ENCODE data around the gene SYNE2. TPM values are rescaled to one million over a fixed set of nuclear protein-coding genes. Genes with fewer than 3 reads are reported as not detected.

Gene SYNE2
- total and polyA plus RNA-seq, 4 donors: 12.0 to 79.9 (median 19.5) TPM

- H3K27me3 ChIP-seq (ENCODE audit: control insufficient read depth in 4 of 4, insufficient read depth in 4 of 4, low read length in 3 of 4): no peaks in the 10 kb centered on the region
- H3K36me3 ChIP-seq (ENCODE audit: control insufficient read depth in 4 of 4, insufficient read depth in 3 of 4, low read depth in 1 of 4, low read length in 3 of 4): no peaks in the 10 kb centered on the region
- H3K9ac ChIP-seq (ENCODE audit: low read depth in 1 of 2, low read length in 2 of 2): no peak overlapping the region
- H3K4me1 ChIP-seq (ENCODE audit: control insufficient read depth in 4 of 4, insufficient read depth in 4 of 4, low read length in 3 of 4): no peaks in the 10 kb centered on the region
- H3K9me3 ChIP-seq (ENCODE audit: control insufficient read depth in 4 of 4, low read length in 3 of 4): no peaks in the 10 kb centered on the region
- no peak overlapping the region for H3K4me3 ChIP-seq (ENCODE audit: low read depth in 1 of 3, low read length in 3 of 3)
- TF ChIP-seq, protein P1, sequence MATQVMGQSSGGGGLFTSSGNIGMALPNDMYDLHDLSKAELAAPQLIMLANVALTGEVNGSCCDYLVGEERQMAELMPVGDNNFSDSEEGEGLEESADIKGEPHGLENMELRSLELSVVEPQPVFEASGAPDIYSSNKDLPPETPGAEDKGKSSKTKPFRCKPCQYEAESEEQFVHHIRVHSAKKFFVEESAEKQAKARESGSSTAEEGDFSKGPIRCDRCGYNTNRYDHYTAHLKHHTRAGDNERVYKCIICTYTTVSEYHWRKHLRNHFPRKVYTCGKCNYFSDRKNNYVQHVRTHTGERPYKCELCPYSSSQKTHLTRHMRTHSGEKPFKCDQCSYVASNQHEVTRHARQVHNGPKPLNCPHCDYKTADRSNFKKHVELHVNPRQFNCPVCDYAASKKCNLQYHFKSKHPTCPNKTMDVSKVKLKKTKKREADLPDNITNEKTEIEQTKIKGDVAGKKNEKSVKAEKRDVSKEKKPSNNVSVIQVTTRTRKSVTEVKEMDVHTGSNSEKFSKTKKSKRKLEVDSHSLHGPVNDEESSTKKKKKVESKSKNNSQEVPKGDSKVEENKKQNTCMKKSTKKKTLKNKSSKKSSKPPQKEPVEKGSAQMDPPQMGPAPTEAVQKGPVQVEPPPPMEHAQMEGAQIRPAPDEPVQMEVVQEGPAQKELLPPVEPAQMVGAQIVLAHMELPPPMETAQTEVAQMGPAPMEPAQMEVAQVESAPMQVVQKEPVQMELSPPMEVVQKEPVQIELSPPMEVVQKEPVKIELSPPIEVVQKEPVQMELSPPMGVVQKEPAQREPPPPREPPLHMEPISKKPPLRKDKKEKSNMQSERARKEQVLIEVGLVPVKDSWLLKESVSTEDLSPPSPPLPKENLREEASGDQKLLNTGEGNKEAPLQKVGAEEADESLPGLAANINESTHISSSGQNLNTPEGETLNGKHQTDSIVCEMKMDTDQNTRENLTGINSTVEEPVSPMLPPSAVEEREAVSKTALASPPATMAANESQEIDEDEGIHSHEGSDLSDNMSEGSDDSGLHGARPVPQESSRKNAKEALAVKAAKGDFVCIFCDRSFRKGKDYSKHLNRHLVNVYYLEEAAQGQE (IDR thresholded peaks at IDR 0.05): no peak
- no peak for DNase-seq (ENCODE audit: low spot score)
- H3K27ac ChIP-seq (ENCODE audit: low read depth in 1 of 2, low read length in 2 of 2): no peak overlapping the region
Observed at GRCh38 chr14:64246688-64247087, 393.9 kb downstream of the SYNE2 start.

DNA sequence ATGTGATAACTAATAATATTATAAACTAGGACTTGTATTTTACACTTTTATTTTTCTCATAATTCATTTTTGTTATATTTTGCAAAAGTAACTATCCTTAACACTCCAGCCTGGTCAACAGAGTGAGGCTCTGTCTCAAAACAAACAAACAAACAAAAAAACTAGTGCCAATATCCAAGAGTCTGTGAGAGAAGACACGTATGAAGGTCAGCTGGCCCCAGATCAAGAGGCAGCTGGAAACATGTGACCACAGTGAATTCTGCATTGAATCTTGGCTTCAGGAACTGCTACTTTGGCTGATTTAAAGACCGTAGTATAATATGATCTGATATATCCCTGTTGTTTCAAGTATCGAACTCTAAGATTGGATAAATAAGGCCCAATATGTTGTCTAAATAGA is 394.4 kb downstream of the SYNE2 start:
- WGBS: 73% methylated on average over 3 of the region's 3 CpGs
- H3K27me3 ChIP-seq (ENCODE audit: control insufficient read depth in 4 of 4, insufficient read depth in 4 of 4, low read length in 3 of 4): no peaks in the 10 kb centered on the region
- H3K36me3 ChIP-seq (ENCODE audit: control insufficient read depth in 4 of 4, insufficient read depth in 3 of 4, low read depth in 1 of 4, low read length in 3 of 4): no peaks in the 10 kb centered on the region
- no peaks in the 10 kb centered on the region for H3K9me3 ChIP-seq (ENCODE audit: control insufficient read depth in 4 of 4, low read length in 3 of 4)
- no peak for TF ChIP-seq JUND (IDR thresholded peaks at IDR 0.05)
- no peak for TF ChIP-seq FOXA1 (IDR thresholded peaks at IDR 0.05)
- TF ChIP-seq HNF4A (conservative IDR thresholded peaks at IDR 0.05): peak in 1 of 2 donors; percentile 7
- no peak for TF ChIP-seq GABPA (IDR thresholded peaks at IDR 0.05 in 1 of 2, conservative IDR thresholded peaks at IDR 0.05 in 1 of 2)
- no peaks in the 10 kb centered on the region for H3K4me1 ChIP-seq (ENCODE audit: control insufficient read depth in 4 of 4, insufficient read depth in 4 of 4, low read length in 3 of 4)
- no peak overlapping the region for H3K27ac ChIP-seq (ENCODE audit: low read depth in 1 of 2, low read length in 2 of 2)
- H3K4me3 ChIP-seq (ENCODE audit: low read depth in 1 of 3, low read length in 3 of 3): no peak overlapping the region
- H3K9ac ChIP-seq (ENCODE audit: low read depth in 1 of 2, low read length in 2 of 2): no peak overlapping the region
- no peak for DNase-seq (ENCODE audit: low spot score)

DNA sequence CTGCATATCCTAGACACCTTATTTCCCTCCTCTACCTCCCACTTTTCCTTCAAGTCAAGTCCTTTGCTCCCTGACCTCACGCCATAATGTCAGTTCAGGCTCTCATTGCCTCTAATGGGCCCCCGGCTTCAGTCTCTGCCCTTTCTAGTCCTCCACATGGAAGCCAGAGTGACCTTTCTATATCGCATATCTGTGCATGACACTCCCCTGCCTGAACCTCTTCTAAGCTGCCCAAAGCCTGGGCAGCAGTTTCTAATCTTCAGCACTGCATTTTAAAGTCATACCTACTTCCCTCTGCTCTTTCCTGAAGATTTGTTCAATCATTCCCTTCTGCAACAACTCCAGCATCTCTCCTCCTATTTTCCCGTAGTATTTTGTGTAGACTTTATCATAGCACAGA is 395.9 kb downstream of the SYNE2 start:
- no peaks in the 10 kb centered on the region for H3K27me3 ChIP-seq (ENCODE audit: control insufficient read depth in 4 of 4, insufficient read depth in 4 of 4, low read length in 3 of 4)
- no peaks in the 10 kb centered on the region for H3K9me3 ChIP-seq (ENCODE audit: control insufficient read depth in 4 of 4, low read length in 3 of 4)
- no peak overlapping the region for H3K9ac ChIP-seq (ENCODE audit: low read depth in 1 of 2, low read length in 2 of 2)
- 77% methylated on average over 4 of the region's 4 CpGs for WGBS
- DNase-seq (ENCODE audit: low spot score): no peak
- TF ChIP-seq, protein P2, sequence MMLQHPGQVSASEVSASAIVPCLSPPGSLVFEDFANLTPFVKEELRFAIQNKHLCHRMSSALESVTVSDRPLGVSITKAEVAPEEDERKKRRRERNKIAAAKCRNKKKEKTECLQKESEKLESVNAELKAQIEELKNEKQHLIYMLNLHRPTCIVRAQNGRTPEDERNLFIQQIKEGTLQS (IDR thresholded peaks at IDR 0.05): no peak
- TF ChIP-seq, protein P1 (IDR thresholded peaks at IDR 0.05): no peak
- TF ChIP-seq HNF4A (conservative IDR thresholded peaks at IDR 0.05) (no peak), YY1 (IDR thresholded peaks at IDR 0.05) (no peak), CTCF (IDR thresholded peaks at IDR 0.05; ENCODE audit: low read depth, low read length, missing input control) (no peak), HNF4G (IDR thresholded peaks at IDR 0.05) (no peak), EGR1 (IDR thresholded peaks at IDR 0.05; ENCODE audit: low read depth in 2 of 2) (no peak), NR2F2 (IDR thresholded peaks at IDR 0.05) (no peak), RXRA (IDR thresholded peaks at IDR 0.05) (no peak), FOXA1 (IDR thresholded peaks at IDR 0.05) (no peak), JUND (IDR thresholded peaks at IDR 0.05) (no peak), FOXA2 (IDR thresholded peaks at IDR 0.05) (no peak), SP1 (IDR thresholded peaks at IDR 0.05) (no peak), MAX (IDR thresholded peaks at IDR 0.05) (no peak), TAF1 (conservative IDR thresholded peaks at IDR 0.05) (no peak)
- H3K4me1 ChIP-seq (ENCODE audit: control insufficient read depth in 4 of 4, insufficient read depth in 4 of 4, low read length in 3 of 4): no peaks in the 10 kb centered on the region
- no peaks in the 10 kb centered on the region for H3K36me3 ChIP-seq (ENCODE audit: control insufficient read depth in 4 of 4, insufficient read depth in 3 of 4, low read depth in 1 of 4, low read length in 3 of 4)
- no peak overlapping the region for H3K4me3 ChIP-seq (ENCODE audit: low read depth in 1 of 3, low read length in 3 of 3)
- no peak overlapping the region for H3K27ac ChIP-seq (ENCODE audit: low read depth in 1 of 2, low read length in 2 of 2)

All from liver (tissue), 9 donors.